HepG2 (cell line): ENCODE measurements around the gene ATL2. TPM values are rescaled to one million over a fixed set of nuclear protein-coding genes. Genes with fewer than 3 reads are reported as not detected.

Experiments
- ATAC-seq: fragments of 200-7000 bp; cut with Tn5 transposase; 3 replicates; pipeline ENCODE4 v1.9.1; 2020; ENCODE audit warnings: mild to moderate bottlenecking, moderate library complexity
- BruUV-seq: library from RNA; stranded (reverse); fragments of 400-500 nt; replicated peaks from 2 replicates; lab custom pipeline; 2021; lab: Mats Ljungman, UMichigan
- CTCF ChIA-PET: fragments of 300-600 bp; formaldehyde crosslinking; extraction: SDS; loops from one replicate; lab custom pipeline; 2021; ENCODE audit warnings: low total read pairs, inconsistent platforms, low intra/inter-chr PET ratio; lab: Yijun Ruan, JAX
- POLR2A ChIA-PET: fragments of 350-600 bp; sonication (Branson Sonifier 250); formaldehyde crosslinking; loops from one replicate; lab custom pipeline; 2020; ENCODE audit warnings: antibody characterized with exemption, inconsistent platforms; lab: Yijun Ruan, JAX
- DNase-seq: peaks from one replicate; pipeline ENCODE4 v3.0.0-alpha.2; 2015; ENCODE audit warnings: low spot score
- FAIRE-seq: peaks from 3 replicates; lab custom pipeline; 2011; peaks lifted over from hg19 to GRCh38; lab: Jason Lieb, UNC
- H2AFZ ChIP-seq: one replicate; pipeline ENCODE4 v1.6.1; 2011; ENCODE audit warnings: low read length, inconsistent platforms
- H3K27ac ChIP-seq: fragments of 300-600 bp; 3 replicates; pipeline ENCODE4 v1.8.0; 2011; ENCODE audit warnings: mixed run types, mild to moderate bottlenecking, mixed read lengths, low read length, inconsistent platforms; ENCODE audit not compliant: insufficient read depth; ENCODE audit errors: extremely low read length
- H3K27me3 ChIP-seq, 2 experiments: fragments of 200-600 bp in 1 of 2; 2 replicates in 1 of 2; 3 replicates in 1 of 2; pipeline versions ENCODE4 v1.6.0 to v1.8.0; 2011; ENCODE audit warnings: low read length in 2 of 2, mild to moderate bottlenecking in 2 of 2, moderate library complexity in 2 of 2, inconsistent platforms in 1 of 2; ENCODE audit not compliant: insufficient read depth in 2 of 2, control insufficient read depth in 1 of 2
- H3K36me3 ChIP-seq, 2 experiments: fragments of 200-600 bp in 1 of 2; replicated peaks in 1 of 2; 2 replicates in 1 of 2; 3 replicates in 1 of 2; pipeline versions ENCODE4 v1.5.1 to v1.8.0; 2011; ENCODE audit warnings: low read length in 2 of 2, inconsistent platforms in 1 of 2; ENCODE audit not compliant: insufficient read depth in 2 of 2, control insufficient read depth in 1 of 2
- H3K4me1 ChIP-seq: 2 replicates; pipeline ENCODE4 v1.5.1; 2012; ENCODE audit warnings: low read length, inconsistent platforms; ENCODE audit not compliant: insufficient read depth
- H3K4me2 ChIP-seq: 2 replicates; pipeline ENCODE4 v1.6.0; 2011; ENCODE audit warnings: low read depth, low read length, inconsistent platforms
- H3K4me3 ChIP-seq, 3 experiments: fragments of 200-600 bp in 1 of 3; sonication (generic), shearing (Covaris generic) in 1 of 3; replicated peaks in 1 of 3; 2 replicates each; pipeline ENCODE4 v1.5.1; 2011 to 2016; ENCODE audit warnings: low read length in 3 of 3, inconsistent platforms in 2 of 3, low read depth in 2 of 3, mild to moderate bottlenecking in 2 of 3, control low read depth in 1 of 3, mixed read lengths in 1 of 3; ENCODE audit not compliant: insufficient read depth in 1 of 3
- H3K79me2 ChIP-seq: one replicate; pipeline ENCODE4 v1.6.1; 2011; ENCODE audit warnings: low read length, inconsistent platforms; ENCODE audit not compliant: insufficient read depth
- H3K9ac ChIP-seq: 2 replicates; pipeline ENCODE4 v1.6.0; 2011; ENCODE audit warnings: mild to moderate bottlenecking, low read depth, low read length, inconsistent platforms; ENCODE audit not compliant: insufficient read depth
- H3K9me3 ChIP-seq: 2 replicates; pipeline ENCODE4 v1.5.1; 2012; ENCODE audit warnings: mild to moderate bottlenecking, low read length
- H4K20me1 ChIP-seq: 2 replicates; pipeline ENCODE4 v1.6.0; 2011; ENCODE audit warnings: inconsistent platforms, mild to moderate bottlenecking, low read length, moderate library complexity; ENCODE audit not compliant: insufficient read depth
- DPF2 ChIP-seq: sonication (generic); formaldehyde crosslinking; IDR thresholded peaks from 2 replicates; pipeline ENCODE4 v1.4.0; 2020; ENCODE audit warnings: mild to moderate bottlenecking, low read depth, missing genetic modification reagents, borderline replicate concordance
- SKI ChIP-seq: fragments of 450-650 bp; IDR thresholded peaks from one replicate; pipeline ENCODE4 v1.6.1; 2018; ENCODE audit warnings: mild to moderate bottlenecking; ENCODE audit not compliant: partially characterized antibody
- STAT5B ChIP-seq: sonication (generic); formaldehyde crosslinking; IDR thresholded peaks from 2 replicates; pipeline ENCODE4 v1.4.0; 2020; ENCODE audit warnings: missing genetic modification reagents
- WIZ ChIP-seq: sonication (generic); formaldehyde crosslinking; IDR thresholded peaks from 2 replicates; pipeline ENCODE4 v1.5.1; 2020; ENCODE audit warnings: mild to moderate bottlenecking, missing genetic modification reagents
- ZIK1 ChIP-seq: sonication (generic); formaldehyde crosslinking; IDR thresholded peaks from 2 replicates; pipeline ENCODE4 v1.5.0; 2020; ENCODE audit warnings: mild to moderate bottlenecking, low read depth, missing genetic modification reagents, borderline replicate concordance
- ZNF180 ChIP-seq: sonication (generic); formaldehyde crosslinking; IDR thresholded peaks from 2 replicates; pipeline ENCODE4 v1.4.0; 2020; ENCODE audit warnings: low read depth, missing genetic modification reagents, borderline replicate concordance
- ZNF343 ChIP-seq: sonication (generic); formaldehyde crosslinking; IDR thresholded peaks from 2 replicates; pipeline ENCODE4 v1.4.0; 2020; ENCODE audit warnings: mild to moderate bottlenecking, missing genetic modification reagents
- ZNF567 ChIP-seq: sonication (generic); formaldehyde crosslinking; IDR thresholded peaks from 2 replicates; pipeline ENCODE4 v1.8.1; 2023; ENCODE audit warnings: mild to moderate bottlenecking, missing genetic modification reagents, borderline replicate concordance
- WGBS: methylation state at CpG from one replicate; pipeline ENCODE4 v1.1.6; 2017; ENCODE audit warnings: low lambda C conversion rate; 5-methylcytosine and 5-hydroxymethylcytosine counted together
- in situ Hi-C: cut with HindIII; loops from 2 replicates; pipeline ENCODE4 v1.10.0; 2017; ENCODE audit warnings: low pct_unique_long_range_greater_than_20kb; ENCODE audit not compliant: extremely low pct_ligation_motif_present
- intact Hi-C: fragments of 100-400 bp; cut with micrococcal nuclease; formaldehyde crosslinking; loops from one replicate; pipeline ENCODE4 v1.10.0; 2022; ENCODE audit not compliant: unreplicated experiment
- polyA plus RNA-seq, 8 experiments: library from polyadenylated mRNA; depleted of rRNA in 3 of 8; stranded (reverse) in 7 of 8; unstranded in 1 of 8; fragments of >200 nt; fragmentation: Illumina TruSeq in 4 of 8; extraction: Trizol in 4 of 8; gene quantifications; 2 replicates each; pipeline versions ENCODE4 v1.2.1 to v1.2.3, GENCODE V29; 2011 to 2016; ENCODE audit warnings: low read depth in 4 of 8, missing spikeins in 1 of 8, mixed read lengths in 1 of 8; ENCODE audit not compliant: insufficient read depth in 1 of 8
- total RNA-seq, 5 experiments: library from RNA; depleted of rRNA; stranded (reverse); fragments of >200 nt; fragmentation: Illumina TruSeq; extraction: Trizol; gene quantifications; 2 replicates each; pipeline ENCODE4 v1.2.3, GENCODE V29; 2016; ENCODE audit warnings: low read depth in 1 of 5
- TF ChIP-seq, protein P1 (sequence below): IDR thresholded peaks from 2 replicates; pipeline ENCODE4 v1.6.1; 2016; ENCODE audit warnings: mild to moderate bottlenecking, missing biosample characterization, missing genetic modification reagents
- TF ChIP-seq, protein P2 (sequence below), 2 experiments: fragments of 450-650 bp in 1 of 2; sonication (generic) in 1 of 2; formaldehyde crosslinking; IDR thresholded peaks; 2 replicates each; pipeline versions ENCODE4 v1.5.0 to v1.8.0; 2020 to 2022; ENCODE audit warnings: mild to moderate bottlenecking in 1 of 2, missing genetic modification reagents in 1 of 2
- TF ChIP-seq, protein P3 (sequence below): sonication (generic); formaldehyde crosslinking; IDR thresholded peaks from 2 replicates; pipeline ENCODE4 v1.4.0; 2020; ENCODE audit warnings: missing genetic modification reagents, low read depth, mild to moderate bottlenecking, borderline replicate concordance

The ATL2 gene
- total and polyA plus RNA-seq, 2 of the 13 experiments (the other 11 are each of a cell fraction or from before 2014, with no cell fraction given) = 56.5 to 119 TPM

DNA sequence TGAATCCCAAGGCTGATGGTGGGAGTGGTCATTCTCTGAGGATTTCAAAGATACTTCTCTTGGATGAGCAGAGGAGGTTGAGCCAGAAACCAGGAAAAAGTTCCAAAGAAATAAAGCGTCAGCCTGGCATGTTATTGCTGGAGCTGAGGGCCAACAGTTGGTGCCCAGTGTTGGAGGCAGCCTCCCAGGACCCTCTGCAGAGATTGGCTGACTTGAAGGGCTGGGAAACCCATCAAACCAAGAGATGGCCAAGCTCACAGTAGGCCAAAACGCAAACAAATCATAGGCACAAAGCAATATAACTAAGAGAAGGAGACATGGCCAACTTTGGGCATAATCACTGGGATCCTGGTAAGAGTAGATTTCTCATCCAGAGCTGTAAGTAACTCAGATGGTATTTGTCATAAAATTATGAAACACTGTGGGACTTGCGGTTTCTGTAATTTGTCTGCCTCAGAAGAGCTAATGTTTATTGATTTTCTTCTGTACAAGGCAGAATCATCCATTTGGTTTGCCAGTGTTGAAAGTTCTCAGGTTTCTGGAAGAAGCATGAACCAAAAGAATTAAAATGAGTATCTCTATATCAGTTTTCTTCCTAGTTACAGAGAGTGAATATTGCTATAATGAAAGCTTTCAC lies 108.3 kb downstream of the ATL2 start:
- DNase-seq (no peak), ATAC-seq (no peak), FAIRE-seq (no peak)
- TF ChIP-seq SKI (no peak), DPF2 (CRISPR knock-in tag) (no peak), WIZ (no peak), ZNF567 (CRISPR knock-in tag) (no peak), ZIK1 (no peak), STAT5B (CRISPR knock-in tag) (no peak)
- TF ChIP-seq, protein P1, sequence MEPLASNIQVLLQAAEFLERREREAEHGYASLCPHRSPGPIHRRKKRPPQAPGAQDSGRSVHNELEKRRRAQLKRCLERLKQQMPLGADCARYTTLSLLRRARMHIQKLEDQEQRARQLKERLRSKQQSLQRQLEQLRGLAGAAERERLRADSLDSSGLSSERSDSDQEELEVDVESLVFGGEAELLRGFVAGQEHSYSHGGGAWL (CRISPR knock-in tag) = no peak
- BruUV-seq = no TSS peak
- no peaks in the 10 kb centered on the region for H4K20me1 ChIP-seq
- H3K36me3 ChIP-seq = no peaks in the 10 kb centered on the region
- H3K27ac ChIP-seq = no peak overlapping the region
- H3K4me3 ChIP-seq = no peak overlapping the region
- intact Hi-C loops = no loop called here
- CTCF ChIA-PET = no interaction called here
- no peaks in the 10 kb centered on the region for H3K79me2 ChIP-seq
- POLR2A ChIA-PET = no interaction called here
- no peaks in the 10 kb centered on the region for H3K4me1 ChIP-seq
- H3K4me2 ChIP-seq = no peak overlapping the region
- no peak overlapping the region for H2AFZ ChIP-seq
- H3K9ac ChIP-seq = no peak overlapping the region
- peaks cover 0 to 7% of the 10 kb centered on the region in 2 experiments; a peak in 3 of 5 replicates for H3K27me3 ChIP-seq
- 43% methylated on average over 3 of the region's 3 CpGs for WGBS
- in situ Hi-C loops = no loop called here
- no peaks in the 10 kb centered on the region for H3K9me3 ChIP-seq

DNA sequence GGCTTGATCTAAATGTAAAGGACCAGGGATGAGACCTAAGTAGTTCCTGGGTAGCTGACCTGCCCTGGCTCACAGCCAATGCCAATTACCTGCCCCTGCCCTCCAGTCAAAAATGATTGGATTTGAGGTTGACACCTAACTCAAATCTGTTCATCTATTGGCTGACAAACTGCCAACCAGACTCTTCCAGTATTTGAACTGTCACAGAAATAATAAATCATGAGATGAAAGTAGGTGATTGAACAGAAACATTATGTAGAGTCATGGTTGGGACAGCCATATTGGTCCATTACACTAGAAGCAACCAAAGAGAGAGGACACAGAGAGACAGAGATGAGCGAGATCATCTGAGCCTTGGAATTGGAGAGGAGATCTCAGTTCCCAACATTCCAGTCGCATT lies 109.1 kb downstream of the ATL2 start:
- H3K4me1 ChIP-seq = no peaks in the 10 kb centered on the region
- no peak overlapping the region for H2AFZ ChIP-seq
- POLR2A ChIA-PET = no interaction called here
- intact Hi-C loops = no loop called here
- BruUV-seq = no TSS peak
- H3K27ac ChIP-seq = no peak overlapping the region
- no peak overlapping the region for H3K4me3 ChIP-seq
- H3K79me2 ChIP-seq = no peaks in the 10 kb centered on the region
- DNase-seq (no peak), FAIRE-seq (no peak), ATAC-seq (no peak)
- in situ Hi-C loops = no loop called here
- 15% methylated on average over 2 of the region's 2 CpGs for WGBS
- peaks cover 0 to 7% of the 10 kb centered on the region in 2 experiments; a peak in 3 of 5 replicates for H3K27me3 ChIP-seq
- TF ChIP-seq, protein P2, sequence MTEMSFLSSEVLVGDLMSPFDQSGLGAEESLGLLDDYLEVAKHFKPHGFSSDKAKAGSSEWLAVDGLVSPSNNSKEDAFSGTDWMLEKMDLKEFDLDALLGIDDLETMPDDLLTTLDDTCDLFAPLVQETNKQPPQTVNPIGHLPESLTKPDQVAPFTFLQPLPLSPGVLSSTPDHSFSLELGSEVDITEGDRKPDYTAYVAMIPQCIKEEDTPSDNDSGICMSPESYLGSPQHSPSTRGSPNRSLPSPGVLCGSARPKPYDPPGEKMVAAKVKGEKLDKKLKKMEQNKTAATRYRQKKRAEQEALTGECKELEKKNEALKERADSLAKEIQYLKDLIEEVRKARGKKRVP (CRISPR knock-in tag; IDR thresholded peaks at IDR 0.05) = no peak
- no peak for TF ChIP-seq ZNF180 (CRISPR knock-in tag)
- TF ChIP-seq, protein P3, sequence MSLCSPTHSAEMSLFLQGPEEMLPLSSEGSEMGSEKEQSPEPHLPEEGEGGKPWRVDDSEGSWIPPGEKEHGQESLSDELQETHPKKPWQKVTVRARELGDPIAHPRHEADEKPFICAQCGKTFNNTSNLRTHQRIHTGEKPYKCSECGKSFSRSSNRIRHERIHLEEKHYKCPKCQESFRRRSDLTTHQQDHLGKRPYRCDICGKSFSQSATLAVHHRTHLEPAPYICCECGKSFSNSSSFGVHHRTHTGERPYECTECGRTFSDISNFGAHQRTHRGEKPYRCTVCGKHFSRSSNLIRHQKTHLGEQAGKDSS (CRISPR knock-in tag) = no peak
- no peak for TF ChIP-seq ZNF343
- no peaks in the 10 kb centered on the region for H3K36me3 ChIP-seq
- no peak overlapping the region for H3K9ac ChIP-seq
- CTCF ChIA-PET = no interaction called here
- no peaks in the 10 kb centered on the region for H3K9me3 ChIP-seq
- no peaks in the 10 kb centered on the region for H4K20me1 ChIP-seq
- H3K4me2 ChIP-seq = no peak overlapping the region
